ENCODE measurements around the gene RASD1. TPM values are rescaled to one million over a fixed set of nuclear protein-coding genes. Genes with fewer than 3 reads are reported as not detected.

RASD1 gene
- polyA plus RNA-seq, 2 of the 4 experiments (the other 2 are of a cell fraction): 0.92 to 1.4 TPM

- no peak for TF ChIP-seq CHD2 (IDR thresholded peaks at IDR 0.05; ENCODE audit: low read length, partially characterized antibody)
Observed at GRCh38 chr17:17446666-17447155, 49.5 kb downstream of the RASD1 start (continued).

- ChIA-PET POLR2A (interaction anchor here (0.7 to 2.8 kb wide), 3 partner anchors 11 to 145 kb away, joined by 3 to 12 read pairs (median 11); partner anchors contain the start of gene RASD1), CTCF (interaction anchor here (0.8 to 6.5 kb wide), 15 partner anchors 11 to 305 kb away, joined by 3 to 48 read pairs (median 4); partner anchors contain the start of gene RASD1)
- peaks cover 11% of the 10 kb centered on the region; the same call in 2 of the 3 replicates for H3K9me3 ChIP-seq
- ATAC-seq (peak; percentile 86 to 88), FAIRE-seq (peak; percentile 95), DNase-seq (ENCODE audit: low read depth in 1 of 2, low spot score in 1 of 2) (peak; percentile 98)
- H3K27ac ChIP-seq: peak overlapping the region; percentile 71 to 83
- H3K4me3 ChIP-seq: peak overlapping the region; percentile 14; the same call in 1 of the 3 replicates
- H3K4me1 ChIP-seq: peaks cover 48% of the 10 kb centered on the region
- 3% methylated on average over 12 of the region's 12 CpGs for WGBS (ENCODE audit: missing lambda C conversion rate)
- peak overlapping the region; percentile 83 for H3K4me2 ChIP-seq
- TF ChIP-seq HES2 (IDR thresholded peaks at IDR 0.05): peak; percentile 32; the same call in 1 of the 2 replicates
- TF ChIP-seq RARB (CRISPR knock-in tag; IDR thresholded peaks at IDR 0.05): no peak
- no peak for TF ChIP-seq ZC3H11A (IDR thresholded peaks at IDR 0.05)
- no peak for TF ChIP-seq TFCP2L1 (CRISPR knock-in tag; IDR thresholded peaks at IDR 0.05)
- TF ChIP-seq ATOH8 (CRISPR knock-in tag; IDR thresholded peaks at IDR 0.05; ENCODE audit: low read depth): no peak
- no peak for TF ChIP-seq ZNF302 (CRISPR knock-in tag; IDR thresholded peaks at IDR 0.05)
- no peak for TF ChIP-seq RNF2 (IDR thresholded peaks at IDR 0.05; ENCODE audit: borderline replicate concordance, low read depth)
- TF ChIP-seq NPAS2 (CRISPR knock-in tag; IDR thresholded peaks at IDR 0.05; ENCODE audit: borderline replicate concordance): no peak
- no peak for TF ChIP-seq CBX8 (IDR thresholded peaks at IDR 0.05)
- no peak for TF ChIP-seq HMGXB4 (CRISPR knock-in tag; IDR thresholded peaks at IDR 0.05; ENCODE audit: borderline replicate concordance)
- no peak for TF ChIP-seq POLR2AphosphoS2 (conservative IDR thresholded peaks at IDR 0.05; ENCODE audit: low read length)
- TF ChIP-seq CEBPB (IDR thresholded peaks at IDR 0.05): peak; percentile 52 to 79; a peak in 3 of 4 replicates
- no peak for TF ChIP-seq CBX2 (IDR thresholded peaks at IDR 0.05; ENCODE audit: borderline replicate concordance, low read depth)
- TF ChIP-seq MAFK (IDR thresholded peaks at IDR 0.05; ENCODE audit: partially characterized antibody): peak; percentile 96
- TF ChIP-seq BCL3 (IDR thresholded peaks at IDR 0.05): peak; percentile 98
- no peak for TF ChIP-seq MAZ (IDR thresholded peaks at IDR 0.05; ENCODE audit: borderline replicate concordance, low read depth, low read length)
- TF ChIP-seq BHLHE40 (IDR thresholded peaks at IDR 0.05; ENCODE audit: low read depth, low read length): no peak
- TF ChIP-seq HDAC2 (IDR thresholded peaks at IDR 0.05): no peak
- no peak for TF ChIP-seq RFX5 (IDR thresholded peaks at IDR 0.05)
- TF ChIP-seq RAD21 (conservative IDR thresholded peaks at IDR 0.05 in 1 of 2, IDR thresholded peaks at IDR 0.05 in 1 of 2): peak; percentile 5 to 49; a peak in 3 of 5 replicates
- TF ChIP-seq NFE2L2 (conservative IDR thresholded peaks at IDR 0.05; ENCODE audit: low read length): no peak
- TF ChIP-seq FOSB (CRISPR knock-in tag; IDR thresholded peaks at IDR 0.05): peak; percentile 5; the same call in 1 of the 2 replicates
- peak; percentile 11 for TF ChIP-seq CHD2 (IDR thresholded peaks at IDR 0.05; ENCODE audit: low read length, partially characterized antibody)
- TF ChIP-seq JUNB (IDR thresholded peaks at IDR 0.05): peak; percentile 97
- TF ChIP-seq FOSL2 (IDR thresholded peaks at IDR 0.05): peak; percentile 67; the same call in 1 of the 2 replicates
- TF ChIP-seq FOSL2 (CRISPR knock-in tag; IDR thresholded peaks at IDR 0.05): peak; percentile 73; the same call in 1 of the 2 replicates
- no peak for TF ChIP-seq ESRRA (IDR thresholded peaks at IDR 0.05; ENCODE audit: borderline replicate concordance, low read length)
- TF ChIP-seq PBX3 (IDR thresholded peaks at IDR 0.05): peak; percentile 74
- peak; percentile 90 to 97; a peak in 4 of 5 replicates for TF ChIP-seq EP300 (IDR thresholded peaks at IDR 0.05)
- TF ChIP-seq RCOR1 (IDR thresholded peaks at IDR 0.05; ENCODE audit: low read depth, low read length): no peak
- peak; percentile 11; the same call in 1 of the 2 replicates for TF ChIP-seq HOXB13 (CRISPR knock-in tag; IDR thresholded peaks at IDR 0.05; ENCODE audit: low read depth)
- no peak for TF ChIP-seq ZSCAN20 (CRISPR knock-in tag; IDR thresholded peaks at IDR 0.05)
- 0 out of 2 replicates have a peak, but pooled peaks have one; percentile 23 for TF ChIP-seq HOXB5 (CRISPR knock-in tag; IDR thresholded peaks at IDR 0.05)
- TF ChIP-seq POLR2A (IDR thresholded peaks at IDR 0.05; ENCODE audit: low read length): no peak
- peak; percentile 33; the same call in 1 of the 2 replicates for TF ChIP-seq EHF (CRISPR knock-in tag; IDR thresholded peaks at IDR 0.05)
Observed at GRCh38 chr17:17445925-17446665, 50.1 kb downstream of the RASD1 start.

All from A549 (cell line).